Measurements from ENCODE around the gene HS2ST1. TPM values are rescaled to one million over a fixed set of nuclear protein-coding genes. Genes with fewer than 3 reads are reported as not detected.

Gene HS2ST1
- total and polyA plus RNA-seq, 5 donors from 2014 or later, result 7.7 to 12.3 (median 8.0) TPM

DNA sequence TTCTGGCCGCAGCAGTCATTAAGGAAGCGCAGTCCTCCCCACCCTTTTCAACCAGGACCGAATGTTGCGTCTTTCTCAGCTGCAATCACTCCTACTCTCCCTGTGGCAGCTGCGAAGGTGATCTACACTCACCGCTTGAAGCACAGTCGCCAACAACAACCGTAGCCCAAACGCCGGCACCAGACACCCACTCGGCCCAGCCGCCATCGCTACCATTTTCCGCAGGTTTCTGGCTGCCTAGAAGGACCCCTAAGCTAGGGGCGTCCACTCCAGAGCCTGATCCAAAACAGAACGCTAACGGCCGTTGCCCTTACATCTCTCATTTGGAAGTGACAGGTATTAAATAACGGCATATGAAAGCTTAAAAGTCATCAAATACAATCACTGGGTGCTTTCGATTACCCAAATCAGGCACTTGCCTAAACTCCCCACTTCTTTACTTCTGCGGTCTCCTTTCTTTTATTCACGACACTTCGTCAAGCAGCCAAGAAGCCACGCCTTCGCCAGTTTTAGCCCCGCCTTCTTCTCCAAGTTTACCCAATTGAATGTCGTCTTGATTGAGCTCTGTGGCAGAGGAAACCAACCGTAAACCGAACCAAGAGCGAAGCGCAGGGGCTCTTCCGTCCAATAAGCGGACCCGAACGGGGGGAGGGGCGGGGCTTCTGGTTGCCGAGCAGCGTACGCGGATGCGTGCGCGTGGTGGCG is 387 bp upstream of the HS2ST1 start, which contains the start of gene SELENOF:
Gene SELENOF, minus strand, starts transcription at position 231 of the 705 bp plus-strand sequence. Its CDS starts 15 bp downstream, at position 216.
- Mint-ChIP-seq H3K27ac (no peak within 1 kb of the TSS), H3K9me3 (no peaks in the 10 kb centered on the region), H3K36me3 (peaks cover 18% of the 10 kb centered on the region), H3K4me3 (no peak within 1 kb of the TSS), H3K4me1 (peaks cover 18 to 50% (median 37%) of the 10 kb centered on the region in 4 donors), H3K27me3 (peaks cover 4% of the 10 kb centered on the region)
- ATAC-seq (ENCODE audit: low read depth in 2 of 2) (peak; percentile 92), DNase-seq (peak; percentile 97 to 100 (median 100))
- H3K4me3 ChIP-seq (ENCODE audit: low read depth, low read length), result peak within 1 kb of the TSS; percentile 98
- H3K36me3 ChIP-seq (ENCODE audit: control insufficient read depth, insufficient read depth, low read length), result peaks cover 6% of the 10 kb centered on the region
- H3K27me3 ChIP-seq (ENCODE audit: control insufficient read depth, insufficient read depth, low read length), result no peaks in the 10 kb centered on the region
- H3K9me3 ChIP-seq (ENCODE audit: control insufficient read depth in 2 of 2, low read length in 2 of 2), result no peaks in the 10 kb centered on the region
- peaks cover 43% of the 10 kb centered on the region for H3K4me1 ChIP-seq (ENCODE audit: control insufficient read depth, insufficient read depth, low read length, poor library complexity, severe bottlenecking)
- H3K27ac ChIP-seq (ENCODE audit: insufficient read depth, low read length, poor library complexity, severe bottlenecking), result peak within 1 kb of the TSS; percentile 97

DNA sequence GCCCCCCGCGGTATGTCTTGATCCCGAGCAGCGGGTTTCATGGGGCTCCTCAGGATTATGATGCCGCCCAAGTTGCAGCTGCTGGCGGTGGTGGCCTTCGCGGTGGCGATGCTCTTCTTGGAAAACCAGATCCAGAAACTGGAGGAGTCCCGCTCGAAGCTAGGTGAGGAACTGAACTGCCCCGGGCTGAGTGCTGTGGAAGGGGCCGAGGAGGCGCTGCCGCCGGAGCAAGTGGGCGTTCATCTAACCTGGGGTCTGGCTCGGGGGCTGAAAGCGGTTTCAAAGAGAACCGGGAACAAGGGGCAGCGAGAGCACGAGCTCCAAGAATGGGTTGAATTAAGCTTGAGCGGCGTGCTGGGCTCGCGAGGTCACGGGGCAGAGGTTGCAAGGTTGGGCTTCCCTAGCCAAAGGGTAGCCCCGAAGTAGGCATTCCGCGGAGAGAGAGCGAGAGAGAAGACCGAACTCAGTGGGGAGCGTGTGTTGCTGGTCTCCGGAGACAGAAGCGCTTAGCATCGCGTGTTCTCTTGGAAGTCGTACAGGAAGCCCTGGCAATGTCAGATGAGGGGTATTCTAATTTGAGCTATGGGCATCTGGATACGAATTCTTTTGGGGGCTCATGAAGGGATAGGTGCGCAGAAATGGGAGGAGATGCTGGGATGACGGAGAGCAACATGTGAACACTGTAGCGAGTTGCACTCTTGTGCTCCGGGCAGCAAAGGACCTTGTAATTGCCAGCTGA is 732 bp downstream of the HS2ST1 start:
- H3K36me3 Mint-ChIP-seq, result peaks cover 8% of the 10 kb centered on the region
- H3K4me1 Mint-ChIP-seq, result peaks cover 19 to 39% (median 27%) of the 10 kb centered on the region in 4 donors
- Histone ChIP-seq H3K4me3 (ENCODE audit: low read depth, low read length) (peak overlapping the region; percentile 93), H3K9me3 (ENCODE audit: control insufficient read depth in 2 of 2, low read length in 2 of 2) (no peaks in the 10 kb centered on the region), H3K27ac (ENCODE audit: insufficient read depth, low read length, poor library complexity, severe bottlenecking) (peak overlapping the region; percentile 76), H3K27me3 (ENCODE audit: control insufficient read depth, insufficient read depth, low read length) (no peaks in the 10 kb centered on the region), H3K36me3 (ENCODE audit: control insufficient read depth, insufficient read depth, low read length) (peaks cover 1% of the 10 kb centered on the region), H3K4me1 (ENCODE audit: control insufficient read depth, insufficient read depth, low read length, poor library complexity, severe bottlenecking) (peaks cover 43% of the 10 kb centered on the region)
- no peak overlapping the region for H3K27ac Mint-ChIP-seq
- H3K9me3 Mint-ChIP-seq, result no peaks in the 10 kb centered on the region
- ATAC-seq (ENCODE audit: low read depth in 2 of 2) (no peak), DNase-seq (peak; percentile 24 to 67 (median 48))
- H3K27me3 Mint-ChIP-seq, result peaks cover 4% of the 10 kb centered on the region
- no peak overlapping the region for H3K4me3 Mint-ChIP-seq

DNA sequence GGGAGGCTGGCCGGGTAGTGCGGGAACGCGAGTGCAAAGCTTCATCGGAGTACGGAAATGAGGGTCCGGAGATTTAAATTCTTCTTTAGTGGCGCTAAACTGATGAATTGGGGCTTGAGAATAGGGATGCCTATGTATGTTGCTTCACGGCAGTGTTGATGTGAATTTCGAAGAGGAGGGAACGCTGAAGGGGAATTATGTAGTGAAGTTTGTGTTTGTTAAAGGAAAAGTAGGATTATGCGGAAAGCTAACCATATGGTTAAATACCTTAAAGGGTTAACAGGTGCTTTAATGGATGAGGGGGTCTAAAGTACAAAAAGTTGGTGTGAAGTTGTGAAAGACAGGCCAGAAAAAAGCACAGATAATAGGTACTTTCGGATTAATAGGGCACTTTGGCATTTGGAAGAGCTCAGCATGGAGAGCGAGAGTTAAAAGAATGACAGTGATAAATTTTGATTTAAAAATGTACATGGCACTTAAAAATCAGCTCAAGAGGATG is 1.4 kb downstream of the HS2ST1 start:
- DNase-seq, result no peak
- Mint-ChIP-seq H3K4me3 (no peak overlapping the region), H3K27me3 (peaks cover 4% of the 10 kb centered on the region)

DNA sequence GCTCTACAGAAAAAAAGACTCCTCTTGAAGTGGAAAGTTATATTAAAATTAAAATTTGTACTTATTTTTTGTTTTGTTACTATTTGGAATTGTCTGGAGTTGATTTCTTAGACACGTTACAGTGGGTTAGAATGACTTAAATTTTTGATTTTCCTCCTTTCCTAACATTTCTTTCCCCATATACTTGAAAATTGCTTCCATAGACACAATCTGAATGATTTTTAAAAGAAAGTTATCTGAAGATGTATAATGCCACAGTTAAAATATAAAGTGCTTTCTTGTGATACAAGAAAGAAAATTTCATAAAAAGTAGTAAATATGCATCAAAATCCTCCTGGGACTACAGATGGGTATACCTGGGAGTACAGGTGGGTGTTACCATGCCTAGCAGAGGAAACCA is 2.3 kb downstream of the HS2ST1 start:
- Histone ChIP-seq H3K9me3 (ENCODE audit: control insufficient read depth in 2 of 2, low read length in 2 of 2) (peaks cover 0 to 3% of the 10 kb centered on the region in 2 experiments), H3K4me3 (ENCODE audit: low read depth, low read length) (no peak overlapping the region), H3K27ac (ENCODE audit: insufficient read depth, low read length, poor library complexity, severe bottlenecking) (no peak overlapping the region), H3K4me1 (ENCODE audit: control insufficient read depth, insufficient read depth, low read length, poor library complexity, severe bottlenecking) (peaks cover 35% of the 10 kb centered on the region), H3K27me3 (ENCODE audit: control insufficient read depth, insufficient read depth, low read length) (no peaks in the 10 kb centered on the region), H3K36me3 (ENCODE audit: control insufficient read depth, insufficient read depth, low read length) (no peaks in the 10 kb centered on the region)
- Mint-ChIP-seq H3K27me3 (peaks cover under 1% of the 10 kb centered on the region), H3K9me3 (peaks cover 0 to 2% (median 0%) of the 10 kb centered on the region in 7 donors), H3K4me1 (peaks cover 9 to 31% (median 18%) of the 10 kb centered on the region in 4 donors), H3K4me3 (peak overlapping the region in 1 of 4 donors; percentile 43), H3K27ac (no peak overlapping the region), H3K36me3 (peaks cover 4% of the 10 kb centered on the region)
- DNase-seq (no peak), ATAC-seq (ENCODE audit: low read depth in 2 of 2) (no peak)

More for the DNA sequence above, 1.4 kb downstream of the HS2ST1 start:
- H3K9me3 ChIP-seq (ENCODE audit: control insufficient read depth in 2 of 2, low read length in 2 of 2), result no peaks in the 10 kb centered on the region
- H3K27ac ChIP-seq (ENCODE audit: insufficient read depth, low read length, poor library complexity, severe bottlenecking), result peak overlapping the region; percentile 76
- Mint-ChIP-seq H3K27ac (no peak overlapping the region), H3K36me3 (peaks cover 6% of the 10 kb centered on the region), H3K4me1 (peaks cover 17 to 38% (median 25%) of the 10 kb centered on the region in 4 donors), H3K9me3 (no peaks in the 10 kb centered on the region)
- no peak for ATAC-seq (ENCODE audit: low read depth in 2 of 2)
- H3K4me3 ChIP-seq (ENCODE audit: low read depth, low read length), result peak overlapping the region; percentile 93
- H3K27me3 ChIP-seq (ENCODE audit: control insufficient read depth, insufficient read depth, low read length), result no peaks in the 10 kb centered on the region
- peaks cover 43% of the 10 kb centered on the region for H3K4me1 ChIP-seq (ENCODE audit: control insufficient read depth, insufficient read depth, low read length, poor library complexity, severe bottlenecking)
- H3K36me3 ChIP-seq (ENCODE audit: control insufficient read depth, insufficient read depth, low read length), result no peaks in the 10 kb centered on the region

DNA sequence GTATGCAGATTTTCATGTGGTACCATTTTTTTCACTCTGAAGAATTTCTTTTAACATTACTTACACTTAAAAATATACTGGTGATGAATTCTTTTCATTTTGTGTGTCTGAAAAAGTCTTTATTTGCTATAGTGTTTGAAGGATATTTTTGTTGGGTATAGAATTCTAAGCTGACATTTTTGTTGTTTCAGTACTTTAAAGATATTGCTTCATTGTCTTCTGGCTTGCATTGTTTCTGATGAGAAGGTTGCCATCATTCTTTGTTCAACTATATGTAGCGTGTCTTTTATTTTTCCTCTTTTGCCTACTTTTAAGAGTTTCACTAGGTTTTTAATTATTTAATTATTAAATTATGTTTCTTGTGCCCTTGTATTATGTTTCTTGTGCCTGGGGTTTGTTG is 8.0 kb downstream of the HS2ST1 start:
- H3K4me3 Mint-ChIP-seq, result no peak overlapping the region
- no peak for DNase-seq
- no peak overlapping the region for H3K27ac ChIP-seq (ENCODE audit: insufficient read depth, low read length, poor library complexity, severe bottlenecking)
- no peaks in the 10 kb centered on the region for H3K27me3 ChIP-seq (ENCODE audit: control insufficient read depth, insufficient read depth, low read length)
- peaks cover 0 to 33% (median 6%) of the 10 kb centered on the region in 7 donors for H3K9me3 Mint-ChIP-seq
- no peaks in the 10 kb centered on the region for H3K36me3 ChIP-seq (ENCODE audit: control insufficient read depth, insufficient read depth, low read length)
- no peak overlapping the region for H3K4me3 ChIP-seq (ENCODE audit: low read depth, low read length)
- peaks cover 10 to 28% (median 19%) of the 10 kb centered on the region in 4 donors for H3K4me1 Mint-ChIP-seq
- H3K4me1 ChIP-seq (ENCODE audit: control insufficient read depth, insufficient read depth, low read length, poor library complexity, severe bottlenecking), result no peaks in the 10 kb centered on the region
- ATAC-seq (ENCODE audit: low read depth in 2 of 2), result no peak
- H3K27ac Mint-ChIP-seq, result no peak overlapping the region
- H3K9me3 ChIP-seq (ENCODE audit: control insufficient read depth in 2 of 2, low read length in 2 of 2), result peaks cover 12 to 18% of the 10 kb centered on the region in 2 experiments
- H3K36me3 Mint-ChIP-seq, result peaks cover 8% of the 10 kb centered on the region
- H3K27me3 Mint-ChIP-seq, result no peaks in the 10 kb centered on the region

DNA sequence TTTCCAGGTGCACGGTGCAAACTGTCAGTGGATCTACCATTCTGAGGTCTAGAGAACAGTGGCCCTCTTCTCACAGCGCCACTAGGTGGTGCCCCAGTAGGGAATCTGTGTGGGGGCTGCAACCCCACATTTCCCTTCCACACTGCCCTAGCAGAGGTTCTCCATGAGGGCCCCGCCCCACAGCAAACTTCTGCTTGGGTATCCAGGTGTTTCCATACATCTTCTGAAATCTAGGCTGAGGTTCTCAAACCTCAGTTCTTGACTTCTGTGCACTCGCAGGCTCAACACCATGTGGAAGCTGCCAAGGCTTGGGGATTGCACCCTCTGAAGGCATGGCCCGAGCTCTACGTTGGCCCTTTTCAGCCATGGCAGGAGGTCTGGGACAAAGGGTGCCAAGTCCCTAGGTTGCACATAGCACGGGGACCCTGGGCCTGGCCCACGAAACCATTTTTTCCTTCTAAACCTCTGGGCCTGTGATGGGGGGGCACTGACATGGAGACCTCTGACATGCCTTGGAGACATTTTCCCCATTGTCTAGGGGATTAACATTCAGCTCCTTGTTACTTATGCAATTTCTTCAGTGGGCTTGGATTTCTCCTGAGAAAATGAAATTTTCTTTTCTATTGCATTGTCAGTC is 10.0 kb downstream of the HS2ST1 start:
- H3K4me1 ChIP-seq (ENCODE audit: control insufficient read depth, insufficient read depth, low read length, poor library complexity, severe bottlenecking), result no peaks in the 10 kb centered on the region
- Mint-ChIP-seq H3K27me3 (no peaks in the 10 kb centered on the region), H3K4me1 (peaks cover 15 to 31% (median 18%) of the 10 kb centered on the region in 4 donors), H3K27ac (no peak overlapping the region), H3K9me3 (peaks cover 0 to 33% (median 6%) of the 10 kb centered on the region in 7 donors), H3K4me3 (no peak overlapping the region), H3K36me3 (peaks cover 8% of the 10 kb centered on the region)
- H3K9me3 ChIP-seq (ENCODE audit: control insufficient read depth in 2 of 2, low read length in 2 of 2), result peaks cover 12 to 18% of the 10 kb centered on the region in 2 experiments
- no peaks in the 10 kb centered on the region for H3K27me3 ChIP-seq (ENCODE audit: control insufficient read depth, insufficient read depth, low read length)
- no peak for ATAC-seq (ENCODE audit: low read depth in 2 of 2)
- DNase-seq, result no peak
- H3K4me3 ChIP-seq (ENCODE audit: low read depth, low read length), result no peak overlapping the region
- H3K27ac ChIP-seq (ENCODE audit: insufficient read depth, low read length, poor library complexity, severe bottlenecking), result no peak overlapping the region
- H3K36me3 ChIP-seq (ENCODE audit: control insufficient read depth, insufficient read depth, low read length), result no peaks in the 10 kb centered on the region

DNA sequence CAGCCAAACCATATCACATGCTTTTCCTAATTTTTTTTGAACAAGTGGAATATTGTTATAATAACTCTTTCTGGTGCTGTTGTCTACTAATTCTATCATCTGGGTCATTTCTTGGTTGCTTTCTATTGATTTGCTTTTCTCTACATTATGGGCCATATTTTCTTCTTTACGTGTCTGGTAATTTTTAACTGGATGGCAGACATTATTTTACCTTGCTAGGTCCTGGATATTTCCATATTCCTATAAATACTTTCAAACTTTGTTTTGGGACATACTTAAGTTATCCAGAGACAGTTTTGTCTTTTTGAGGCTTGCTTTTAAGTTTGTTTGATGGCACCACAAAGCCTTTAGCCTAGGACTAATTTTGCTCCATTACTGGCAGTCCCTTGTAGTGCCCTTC is 11.3 kb downstream of the HS2ST1 start:
- H3K4me1 Mint-ChIP-seq, result peaks cover 12 to 30% (median 19%) of the 10 kb centered on the region in 4 donors
- no peaks in the 10 kb centered on the region for H3K36me3 ChIP-seq (ENCODE audit: control insufficient read depth, insufficient read depth, low read length)
- no peaks in the 10 kb centered on the region for H3K27me3 ChIP-seq (ENCODE audit: control insufficient read depth, insufficient read depth, low read length)

More for the DNA sequence above, 11.3 kb downstream of the HS2ST1 start:
- Histone ChIP-seq H3K4me3 (ENCODE audit: low read depth, low read length) (no peak overlapping the region), H3K27ac (ENCODE audit: insufficient read depth, low read length, poor library complexity, severe bottlenecking) (no peak overlapping the region), H3K4me1 (ENCODE audit: control insufficient read depth, insufficient read depth, low read length, poor library complexity, severe bottlenecking) (no peaks in the 10 kb centered on the region), H3K9me3 (ENCODE audit: control insufficient read depth in 2 of 2, low read length in 2 of 2) (peaks cover 12 to 18% of the 10 kb centered on the region in 2 experiments)
- H3K27me3 Mint-ChIP-seq, result no peaks in the 10 kb centered on the region
- ATAC-seq (ENCODE audit: low read depth in 2 of 2), result no peak
- no peak for DNase-seq
- peaks cover 0 to 33% (median 6%) of the 10 kb centered on the region in 7 donors for H3K9me3 Mint-ChIP-seq
- peaks cover 8% of the 10 kb centered on the region for H3K36me3 Mint-ChIP-seq
- H3K27ac Mint-ChIP-seq, result no peak overlapping the region
- H3K4me3 Mint-ChIP-seq, result no peak overlapping the region
